NCI-H446 (cell line): Measurements from ENCODE around the gene EHBP1.

Source experiments
- DNase-seq, 2 experiments: peaks; one replicate each; lab custom pipeline; 2025; lab: John Stamatoyannopoulos, UW

Gene EHBP1

GRCh38 chr2:62822549-62822948 lies 117.0 kb downstream of the EHBP1 start:
- no peak for DNase-seq

- no peak for DNase-seq
Observed at GRCh38 chr2:62824388-62824787, 118.9 kb downstream of the EHBP1 start.

- no peak for DNase-seq
Observed at GRCh38 chr2:62826141-62826540, 120.6 kb downstream of the EHBP1 start.

GRCh38 chr2:62826953-62827675 lies 121.6 kb downstream of the EHBP1 start:
- DNase-seq: no peak

- DNase-seq: no peak
Observed at GRCh38 chr2:62831729-62832128, 126.2 kb downstream of the EHBP1 start.

- DNase-seq: peak in 1 of 2 experiments; percentile 20
Observed at GRCh38 chr2:62844311-62845090, 139.0 kb downstream of the EHBP1 start.

GRCh38 chr2:62845256-62845655 lies 139.7 kb downstream of the EHBP1 start:
- no peak for DNase-seq

GRCh38 chr2:62852254-62852653 lies 146.7 kb downstream of the EHBP1 start:
- no peak for DNase-seq

GRCh38 chr2:62854600-62855514 lies 149.3 kb downstream of the EHBP1 start:
- DNase-seq: no peak

GRCh38 chr2:62856228-62857040 lies 150.9 kb downstream of the EHBP1 start:
- DNase-seq: no peak

GRCh38 chr2:62857139-62857931 lies 151.8 kb downstream of the EHBP1 start:
- DNase-seq: no peak

- DNase-seq: no peak
Observed at GRCh38 chr2:62858231-62858832, 152.8 kb downstream of the EHBP1 start.

- DNase-seq: no peak
Observed at GRCh38 chr2:62868947-62869346, 163.4 kb downstream of the EHBP1 start.

- DNase-seq: no peak
Observed at GRCh38 chr2:62870966-62871365, 165.5 kb downstream of the EHBP1 start.

- DNase-seq: no peak
Observed at GRCh38 chr2:62871506-62871905, 166.0 kb downstream of the EHBP1 start.

- no peak for DNase-seq
Observed at GRCh38 chr2:62873603-62874002, 168.1 kb downstream of the EHBP1 start.

- no peak for DNase-seq
Observed at GRCh38 chr2:62874881-62875383, 169.4 kb downstream of the EHBP1 start.

GRCh38 chr2:62881162-62881795 lies 175.8 kb downstream of the EHBP1 start:
- DNase-seq: no peak

GRCh38 chr2:62883629-62884028 lies 178.1 kb downstream of the EHBP1 start:
- no peak for DNase-seq

GRCh38 chr2:62884086-62884485 lies 178.6 kb downstream of the EHBP1 start:
- no peak for DNase-seq
